IPS-18c (cell line): ENCODE results near the gene RNF43.

Experiments
- H3K4me3 ChIP-seq: 2 replicates; pipeline ENCODE4 v1.7.0; 2013; ENCODE audit warnings: low read depth, mild to moderate bottlenecking, low read length, moderate library complexity; ENCODE audit not compliant: insufficient read depth
- H3K9me3 ChIP-seq: one replicate; pipeline ENCODE4 v1.6.1; 2013; ENCODE audit warnings: mild to moderate bottlenecking, low read length, moderate library complexity; ENCODE audit not compliant: control insufficient read depth, insufficient read depth

The RNF43 gene

DNA sequence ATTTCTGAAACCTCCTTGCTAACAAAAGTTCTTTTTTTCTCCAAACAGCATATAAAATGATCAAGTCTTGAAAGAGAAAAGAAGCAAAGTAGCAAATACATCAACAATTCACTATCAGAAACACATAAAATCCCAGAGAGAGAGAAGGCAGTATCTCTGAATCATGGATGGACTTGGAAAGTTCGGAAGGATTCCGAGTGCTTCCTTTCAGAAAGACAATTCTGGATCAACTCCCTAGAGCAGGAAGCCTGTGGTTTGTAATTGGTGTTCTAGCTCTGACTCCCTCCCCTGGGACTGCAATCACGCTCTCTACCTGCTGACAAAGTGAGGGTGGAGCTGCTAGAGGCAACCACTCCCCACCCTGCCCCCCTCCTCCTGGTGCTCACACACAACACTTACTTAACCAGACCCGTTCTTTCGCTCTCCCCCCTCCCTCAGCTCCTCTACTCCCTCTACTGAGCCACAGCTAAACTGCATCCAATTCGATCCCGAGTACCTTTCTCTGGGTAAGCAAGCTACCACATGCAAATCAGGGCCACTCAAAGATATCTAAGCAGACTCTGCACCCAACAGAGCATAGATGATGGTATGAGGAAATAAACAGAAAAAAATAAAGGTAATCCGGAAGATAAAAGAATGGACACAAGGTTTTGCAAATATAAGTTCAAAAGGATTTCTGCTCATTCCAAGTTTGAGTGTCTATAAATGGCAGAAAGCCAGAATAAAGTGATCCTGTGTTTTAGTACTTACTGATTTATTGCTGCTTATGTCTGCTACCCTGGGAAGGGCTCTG, at the start of gene RNF43:
RNF43 (minus strand) TSS at position 235 of the 793 bp plus-strand sequence. CDS start 1,957 bp downstream, outside the sequence.
- no peaks in the 10 kb centered on the region for H3K9me3 ChIP-seq
- H3K4me3 ChIP-seq, result peak within 1 kb of the TSS; percentile 31; the same call in 1 of the 2 replicates

GRCh38 chr17:58455491-58455890, 38.2 kb upstream of the RNF43 start:
- no peak overlapping the region for H3K4me3 ChIP-seq

DNA sequence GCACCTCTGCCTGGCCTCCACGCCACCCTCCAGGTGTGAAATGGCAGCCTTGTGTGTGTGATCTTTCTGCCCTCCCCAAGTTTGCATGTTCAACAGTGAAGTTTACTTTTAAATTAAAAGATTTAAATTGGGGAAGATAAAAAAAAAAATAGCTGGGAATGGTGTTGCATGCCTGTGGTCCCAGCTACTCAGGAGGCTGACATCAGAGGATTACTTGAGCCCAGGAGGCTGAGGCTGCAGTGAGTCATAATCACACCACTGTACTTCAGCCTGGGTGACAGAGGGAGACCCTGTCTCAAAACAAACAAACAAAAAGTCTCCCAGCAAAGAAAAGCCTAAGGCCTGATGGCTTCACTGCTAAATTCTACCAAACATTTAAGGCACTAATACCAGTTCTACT, 35.4 kb upstream of the RNF43 start:
- no peak overlapping the region for H3K4me3 ChIP-seq
- H3K9me3 ChIP-seq, result no peaks in the 10 kb centered on the region

More at GRCh38 chr17:58455491-58455890, 38.2 kb upstream of the RNF43 start:
- H3K9me3 ChIP-seq, result no peaks in the 10 kb centered on the region

GRCh38 chr17:58447039-58447975, 30.0 kb upstream of the RNF43 start:
- no peak overlapping the region for H3K4me3 ChIP-seq
- H3K9me3 ChIP-seq, result no peaks in the 10 kb centered on the region

DNA sequence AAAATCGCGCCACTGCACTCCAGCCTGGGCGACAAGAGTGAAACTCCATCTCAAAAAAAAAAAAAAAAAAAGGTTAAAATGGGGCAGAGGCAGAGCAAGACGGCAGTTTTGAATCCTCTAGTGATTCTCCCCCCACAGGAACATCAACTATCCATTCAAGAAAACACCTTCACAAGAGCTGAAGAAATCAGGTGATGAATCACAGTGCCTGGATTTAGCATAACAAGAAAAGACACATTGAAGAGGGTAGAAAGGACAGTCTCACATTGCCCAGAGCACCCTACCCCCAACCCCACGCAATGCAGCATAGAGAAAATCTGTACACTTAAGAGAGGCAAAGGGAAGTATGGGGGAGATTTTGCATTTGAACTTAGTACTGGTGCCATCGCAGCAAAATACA, 28.8 kb upstream of the RNF43 start:
- H3K4me3 ChIP-seq, result no peak overlapping the region
- H3K9me3 ChIP-seq, result no peaks in the 10 kb centered on the region

DNA sequence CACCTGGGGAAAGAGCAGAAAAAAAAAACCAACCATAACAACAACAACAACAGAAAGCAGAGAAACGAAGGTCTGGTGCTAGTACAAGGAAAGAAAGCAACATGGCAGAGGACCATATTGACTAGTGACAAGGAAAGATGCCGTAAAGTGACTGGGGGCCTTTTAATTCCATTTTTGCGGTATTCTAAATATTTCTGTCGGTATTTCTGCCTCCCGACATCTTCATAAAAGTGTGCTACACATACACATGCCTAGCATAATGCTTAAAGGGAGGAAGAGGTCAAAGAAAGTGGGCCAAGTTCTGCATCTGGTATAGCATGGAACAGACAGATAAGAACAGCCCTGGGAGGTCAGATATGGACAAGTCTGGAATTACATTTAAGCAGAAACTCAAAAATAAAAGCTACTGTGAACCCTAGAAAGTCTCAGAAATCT, 19.5 kb upstream of the RNF43 start:
- no peak overlapping the region for H3K4me3 ChIP-seq
- H3K9me3 ChIP-seq, result no peaks in the 10 kb centered on the region

DNA sequence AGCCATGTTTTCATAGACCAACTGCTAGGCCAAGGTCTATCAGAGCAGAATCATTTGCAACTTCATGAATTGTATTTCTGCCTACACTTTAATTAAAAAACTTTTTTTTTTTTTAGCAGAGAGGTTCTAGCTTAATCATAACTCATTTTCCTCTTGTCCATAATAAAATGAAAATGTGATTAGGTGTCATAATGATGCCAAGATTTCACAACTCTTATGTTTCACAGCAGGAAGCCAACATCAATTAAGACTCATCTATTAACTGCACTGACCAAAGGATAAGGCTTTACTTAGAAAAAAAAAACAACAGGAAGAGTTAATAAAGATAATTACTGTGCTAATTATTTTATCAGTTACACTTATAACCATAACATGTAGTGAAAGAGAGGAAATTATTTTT, 18.9 kb upstream of the RNF43 start:
- no peaks in the 10 kb centered on the region for H3K9me3 ChIP-seq
- no peak overlapping the region for H3K4me3 ChIP-seq

- H3K9me3 ChIP-seq, result peaks cover 2% of the 10 kb centered on the region
- H3K4me3 ChIP-seq, result no peak overlapping the region
Measured at GRCh38 chr17:58432806-58433573, 15.7 kb upstream of the RNF43 start.

GRCh38 chr17:58427807-58428206, 10.5 kb upstream of the RNF43 start:
- H3K9me3 ChIP-seq, result peaks cover 2% of the 10 kb centered on the region
- H3K4me3 ChIP-seq, result no peak overlapping the region

GRCh38 chr17:58421711-58422110, 4.4 kb upstream of the RNF43 start:
- Histone ChIP-seq H3K9me3 (no peaks in the 10 kb centered on the region), H3K4me3 (no peak overlapping the region)

DNA sequence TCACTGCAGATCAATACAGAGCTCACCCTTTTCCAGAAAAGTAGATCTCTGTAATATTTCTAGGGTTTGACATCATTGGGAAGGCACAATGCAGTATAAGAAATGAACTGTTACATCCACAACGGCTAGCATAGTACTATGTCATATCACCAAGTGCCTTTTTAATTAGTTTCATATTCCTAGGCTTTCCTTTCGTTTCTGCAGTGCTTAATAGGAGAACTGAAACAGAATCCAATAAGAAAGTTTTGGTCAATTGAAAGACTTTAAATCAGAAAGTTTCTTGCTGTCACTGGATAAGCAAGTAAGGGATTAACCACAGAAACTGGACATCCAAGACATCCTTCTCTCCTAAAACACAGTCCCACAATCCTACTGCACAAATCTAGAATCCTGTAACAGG, 3.5 kb upstream of the RNF43 start:
- H3K4me3 ChIP-seq, result no peak overlapping the region
- no peaks in the 10 kb centered on the region for H3K9me3 ChIP-seq

GRCh38 chr17:58416937-58417299, 416 bp downstream of the RNF43 start:
- Histone ChIP-seq H3K4me3 (peak overlapping the region; percentile 31; the same call in 1 of the 2 replicates), H3K9me3 (no peaks in the 10 kb centered on the region)

- peak overlapping the region; percentile 31; the same call in 1 of the 2 replicates for H3K4me3 ChIP-seq
- H3K9me3 ChIP-seq, result no peaks in the 10 kb centered on the region
Measured at GRCh38 chr17:58416396-58416795, 938 bp downstream of the RNF43 start.

GRCh38 chr17:58415371-58416055, 1.8 kb downstream of the RNF43 start:
- peak overlapping the region; percentile 9; the same call in 1 of the 2 replicates for H3K4me3 ChIP-seq
- no peaks in the 10 kb centered on the region for H3K9me3 ChIP-seq

DNA sequence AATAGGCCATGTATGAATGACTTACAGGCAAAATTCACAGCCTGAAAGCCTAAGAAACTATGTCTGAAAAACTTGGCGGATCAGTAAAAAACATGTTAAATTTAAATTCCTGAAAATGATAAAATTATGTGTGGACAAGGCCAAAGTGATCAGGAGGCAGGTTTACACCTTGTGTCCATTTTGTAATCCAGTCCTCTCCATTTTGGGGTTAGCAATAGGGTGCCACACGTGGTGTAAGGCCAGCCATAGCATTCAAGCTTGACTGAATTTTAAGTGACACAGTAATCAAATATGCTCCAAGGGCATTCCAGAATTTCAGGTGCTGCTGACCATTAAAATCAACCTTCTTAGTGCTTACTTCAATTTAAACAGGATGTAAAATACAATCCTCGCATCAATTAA, 2.7 kb downstream of the RNF43 start:
- no peak overlapping the region for H3K4me3 ChIP-seq

GRCh38 chr17:58413684-58414083, 3.6 kb downstream of the RNF43 start:
- Histone ChIP-seq H3K4me3 (no peak overlapping the region), H3K9me3 (no peaks in the 10 kb centered on the region)

More for the DNA sequence above, 2.7 kb downstream of the RNF43 start:
- H3K9me3 ChIP-seq, result no peaks in the 10 kb centered on the region
